GM10847 (cell line): ENCODE results near the gene DENND2A.

Source experiments
- POLR2A ChIP-seq: IDR thresholded peaks from 2 replicates; pipeline ENCODE4 v1.6.1; 2011; ENCODE audit not compliant: insufficient read length; ENCODE audit errors: extremely low read depth

DENND2A gene

GRCh38 chr7:140557069-140557468 is 83.5 kb downstream of the DENND2A start:
- TF ChIP-seq POLR2A, result no peak

GRCh38 chr7:140552240-140552679 is 88.4 kb downstream of the DENND2A start:
- TF ChIP-seq POLR2A, result no peak

GRCh38 chr7:140551355-140552239 is 89.0 kb downstream of the DENND2A start:
- TF ChIP-seq POLR2A, result no peak

- no peak for TF ChIP-seq POLR2A
These were observed 93.7 kb downstream of the DENND2A start for GRCh38 chr7:140546947-140547346.

- no peak for TF ChIP-seq POLR2A
These were observed 96.2 kb downstream of the DENND2A start for GRCh38 chr7:140544388-140544826.

- no peak for TF ChIP-seq POLR2A
These were observed 98.4 kb downstream of the DENND2A start for GRCh38 chr7:140542228-140542603.

GRCh38 chr7:140541513-140542227 is 98.9 kb downstream of the DENND2A start:
- TF ChIP-seq POLR2A, result no peak

- TF ChIP-seq POLR2A, result no peak
These were observed 99.5 kb downstream of the DENND2A start for GRCh38 chr7:140541176-140541512.

- no peak for TF ChIP-seq POLR2A
These were observed 100.4 kb downstream of the DENND2A start for GRCh38 chr7:140540136-140540777.

- no peak for TF ChIP-seq POLR2A
These were observed 101.2 kb downstream of the DENND2A start for GRCh38 chr7:140539461-140539860.

GRCh38 chr7:140537750-140538482 is 102.7 kb downstream of the DENND2A start:
- TF ChIP-seq POLR2A, result no peak

GRCh38 chr7:140534743-140535142 is 105.9 kb downstream of the DENND2A start:
- TF ChIP-seq POLR2A, result no peak

- TF ChIP-seq POLR2A, result no peak
These were observed 107.2 kb downstream of the DENND2A start for GRCh38 chr7:140533394-140533872.

- no peak for TF ChIP-seq POLR2A
These were observed 113.6 kb downstream of the DENND2A start for GRCh38 chr7:140526787-140527664.
